HEK293T (cell line): ENCODE measurements around the gene RPRD1A.

Experiments
- ARNT ChIP-seq: fragments of 450-650 bp; IDR thresholded peaks from 2 replicates; pipeline ENCODE4 v1.6.1; 2017; ENCODE audit warnings: mild to moderate bottlenecking
- BHLHE40 ChIP-seq: fragments of 450-650 bp; IDR thresholded peaks from 2 replicates; pipeline ENCODE4 v1.6.1; 2016; ENCODE audit warnings: mild to moderate bottlenecking, moderate library complexity, borderline replicate concordance
- FOXM1 ChIP-seq: fragments of 450-650 bp; IDR thresholded peaks from 2 replicates; pipeline ENCODE4 v1.6.1; 2017; ENCODE audit warnings: mild to moderate bottlenecking, borderline replicate concordance
- SP1 ChIP-seq: fragments of 450-650 bp; IDR thresholded peaks from 2 replicates; pipeline ENCODE4 v1.6.1; 2017
- SUZ12 ChIP-seq: fragments of 450-650 bp; IDR thresholded peaks from 2 replicates; pipeline ENCODE4 v1.6.1; 2016; ENCODE audit warnings: mild to moderate bottlenecking
- TARDBP ChIP-seq: fragments of 450-650 bp; IDR thresholded peaks from 2 replicates; pipeline ENCODE4 v1.6.1; 2016
- TF ChIP-seq, protein P1 (sequence below): fragments of 450-650 bp; IDR thresholded peaks from 2 replicates; pipeline ENCODE4 v1.6.1; 2016

DNA sequence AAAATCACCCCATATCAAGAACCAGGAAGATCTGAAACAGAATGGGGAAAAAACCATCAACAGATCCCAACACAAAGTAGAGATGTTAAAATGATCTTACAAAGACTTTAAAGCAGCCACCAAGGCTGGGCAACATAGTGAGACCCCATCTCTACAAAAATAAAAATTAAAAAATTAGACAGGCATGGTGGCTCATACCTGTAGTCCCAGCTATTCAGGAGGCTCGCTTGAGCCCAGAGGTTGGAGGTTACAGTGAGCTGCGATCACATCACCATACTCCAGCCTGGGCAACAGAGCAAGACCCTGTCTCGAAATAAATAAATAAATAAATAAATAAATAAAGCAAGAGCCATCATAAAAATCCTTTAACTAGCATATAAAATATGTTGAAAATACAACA lies 20.5 kb downstream of the RPRD1A start:
- TF ChIP-seq, protein P1, sequence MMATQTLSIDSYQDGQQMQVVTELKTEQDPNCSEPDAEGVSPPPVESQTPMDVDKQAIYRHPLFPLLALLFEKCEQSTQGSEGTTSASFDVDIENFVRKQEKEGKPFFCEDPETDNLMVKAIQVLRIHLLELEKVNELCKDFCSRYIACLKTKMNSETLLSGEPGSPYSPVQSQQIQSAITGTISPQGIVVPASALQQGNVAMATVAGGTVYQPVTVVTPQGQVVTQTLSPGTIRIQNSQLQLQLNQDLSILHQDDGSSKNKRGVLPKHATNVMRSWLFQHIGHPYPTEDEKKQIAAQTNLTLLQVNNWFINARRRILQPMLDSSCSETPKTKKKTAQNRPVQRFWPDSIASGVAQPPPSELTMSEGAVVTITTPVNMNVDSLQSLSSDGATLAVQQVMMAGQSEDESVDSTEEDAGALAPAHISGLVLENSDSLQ: no peak
- TF ChIP-seq FOXM1: no peak
- no peak for TF ChIP-seq SUZ12
- TF ChIP-seq ARNT: no peak
- TF ChIP-seq BHLHE40: no peak
- no peak for TF ChIP-seq SP1
- no peak for TF ChIP-seq TARDBP
